ENCODE measurements around the gene PLEKHF1. TPM values are rescaled to one million over a fixed set of nuclear protein-coding genes. Genes with fewer than 3 reads are reported as not detected.

PLEKHF1 gene
- total RNA-seq, 1 experiment from 2014 or later: 31.4 TPM

GRCh38 chr19:29630655-29631054 is 34.6 kb upstream of the PLEKHF1 start:
- no peak for DNase-seq (ENCODE audit: low read depth)
- in situ Hi-C loops (cut with HindIII; ENCODE audit: low pct_unique_long_range_greater_than_20kb, low sequenced_read_pairs): no loop called here

GRCh38 chr19:29631450-29631849 is 33.8 kb upstream of the PLEKHF1 start:
- DNase-seq (ENCODE audit: low read depth): no peak
- in situ Hi-C loops (cut with HindIII; ENCODE audit: low pct_unique_long_range_greater_than_20kb, low sequenced_read_pairs): no loop called here

GRCh38 chr19:29634002-29634401 is 31.3 kb upstream of the PLEKHF1 start:
- DNase-seq (ENCODE audit: low read depth): no peak
- in situ Hi-C loops (cut with HindIII; ENCODE audit: low pct_unique_long_range_greater_than_20kb, low sequenced_read_pairs): no loop called here

GRCh38 chr19:29634423-29635130 is 30.7 kb upstream of the PLEKHF1 start:
- in situ Hi-C loops (cut with HindIII; ENCODE audit: low pct_unique_long_range_greater_than_20kb, low sequenced_read_pairs): no loop called here
- DNase-seq (ENCODE audit: low read depth): no peak

GRCh38 chr19:29635963-29636362 is 29.3 kb upstream of the PLEKHF1 start:
- in situ Hi-C loops (cut with HindIII; ENCODE audit: low pct_unique_long_range_greater_than_20kb, low sequenced_read_pairs): no loop called here

GRCh38 chr19:29636553-29637360 is 28.5 kb upstream of the PLEKHF1 start:
- in situ Hi-C loops (cut with HindIII; ENCODE audit: low pct_unique_long_range_greater_than_20kb, low sequenced_read_pairs): no loop called here
- DNase-seq (ENCODE audit: low read depth): no peak

More at GRCh38 chr19:29635963-29636362, 29.3 kb upstream of the PLEKHF1 start:
- DNase-seq (ENCODE audit: low read depth): no peak

- in situ Hi-C loops (cut with HindIII; ENCODE audit: low pct_unique_long_range_greater_than_20kb, low sequenced_read_pairs): no loop called here
- no peak for DNase-seq (ENCODE audit: low read depth)
Measured at GRCh38 chr19:29639086-29639485, 26.2 kb upstream of the PLEKHF1 start.

- in situ Hi-C loops (cut with HindIII; ENCODE audit: low pct_unique_long_range_greater_than_20kb, low sequenced_read_pairs): no loop called here
- no peak for DNase-seq (ENCODE audit: low read depth)
Measured at GRCh38 chr19:29640231-29640630, 25.0 kb upstream of the PLEKHF1 start.

GRCh38 chr19:29641597-29641996 is 23.7 kb upstream of the PLEKHF1 start:
- DNase-seq (ENCODE audit: low read depth): no peak
- in situ Hi-C loops (cut with HindIII; ENCODE audit: low pct_unique_long_range_greater_than_20kb, low sequenced_read_pairs): no loop called here

- in situ Hi-C loops (cut with HindIII; ENCODE audit: low pct_unique_long_range_greater_than_20kb, low sequenced_read_pairs): no loop called here
- no peak for DNase-seq (ENCODE audit: low read depth)
Measured at GRCh38 chr19:29643361-29643935, 21.8 kb upstream of the PLEKHF1 start.

GRCh38 chr19:29644210-29644609 is 21.1 kb upstream of the PLEKHF1 start:
- no peak for DNase-seq (ENCODE audit: low read depth)
- in situ Hi-C loops (cut with HindIII; ENCODE audit: low pct_unique_long_range_greater_than_20kb, low sequenced_read_pairs): no loop called here

GRCh38 chr19:29645491-29645867 is 19.8 kb upstream of the PLEKHF1 start:
- DNase-seq (ENCODE audit: low read depth): no peak
- in situ Hi-C loops (cut with HindIII; ENCODE audit: low pct_unique_long_range_greater_than_20kb, low sequenced_read_pairs): no loop called here

- in situ Hi-C loops (cut with HindIII; ENCODE audit: low pct_unique_long_range_greater_than_20kb, low sequenced_read_pairs): no loop called here
- no peak for DNase-seq (ENCODE audit: low read depth)
Measured at GRCh38 chr19:29645911-29646310, 19.4 kb upstream of the PLEKHF1 start.

- in situ Hi-C loops (cut with HindIII; ENCODE audit: low pct_unique_long_range_greater_than_20kb, low sequenced_read_pairs): no loop called here
- DNase-seq (ENCODE audit: low read depth): no peak
Measured at GRCh38 chr19:29650772-29651387, 14.4 kb upstream of the PLEKHF1 start.

- no peak for DNase-seq (ENCODE audit: low read depth)
- in situ Hi-C loops (cut with HindIII; ENCODE audit: low pct_unique_long_range_greater_than_20kb, low sequenced_read_pairs): no loop called here
Measured at GRCh38 chr19:29651622-29652394, 13.5 kb upstream of the PLEKHF1 start.

GRCh38 chr19:29653398-29653797 is 11.9 kb upstream of the PLEKHF1 start:
- DNase-seq (ENCODE audit: low read depth): no peak
- in situ Hi-C loops (cut with HindIII; ENCODE audit: low pct_unique_long_range_greater_than_20kb, low sequenced_read_pairs): no loop called here

- in situ Hi-C loops (cut with HindIII; ENCODE audit: low pct_unique_long_range_greater_than_20kb, low sequenced_read_pairs): no loop called here
- DNase-seq (ENCODE audit: low read depth): no peak
Measured at GRCh38 chr19:29655648-29656335, 9.5 kb upstream of the PLEKHF1 start.

Data from Caki2 (cell line).